ENCODE data around the gene NDUFB10.

- no peak for TF ChIP-seq CTCF (IDR thresholded peaks at IDR 0.05)
- no peak for TF ChIP-seq POLR2A (IDR thresholded peaks at IDR 0.05)
Measured at GRCh38 chr16:1982991-1983543, 23.7 kb downstream of the NDUFB10 start.
